ENCODE results near the gene MGAT3.
A peak's percentile ranks its signal among the peaks of the same experiment; 100 is the strongest.
"Not testable (repeated sequence)": the region's sequence is repeated elsewhere in the genome, so short reads cannot be mapped to it uniquely, and the experiment has no call there.

The MGAT3 gene

DNA sequence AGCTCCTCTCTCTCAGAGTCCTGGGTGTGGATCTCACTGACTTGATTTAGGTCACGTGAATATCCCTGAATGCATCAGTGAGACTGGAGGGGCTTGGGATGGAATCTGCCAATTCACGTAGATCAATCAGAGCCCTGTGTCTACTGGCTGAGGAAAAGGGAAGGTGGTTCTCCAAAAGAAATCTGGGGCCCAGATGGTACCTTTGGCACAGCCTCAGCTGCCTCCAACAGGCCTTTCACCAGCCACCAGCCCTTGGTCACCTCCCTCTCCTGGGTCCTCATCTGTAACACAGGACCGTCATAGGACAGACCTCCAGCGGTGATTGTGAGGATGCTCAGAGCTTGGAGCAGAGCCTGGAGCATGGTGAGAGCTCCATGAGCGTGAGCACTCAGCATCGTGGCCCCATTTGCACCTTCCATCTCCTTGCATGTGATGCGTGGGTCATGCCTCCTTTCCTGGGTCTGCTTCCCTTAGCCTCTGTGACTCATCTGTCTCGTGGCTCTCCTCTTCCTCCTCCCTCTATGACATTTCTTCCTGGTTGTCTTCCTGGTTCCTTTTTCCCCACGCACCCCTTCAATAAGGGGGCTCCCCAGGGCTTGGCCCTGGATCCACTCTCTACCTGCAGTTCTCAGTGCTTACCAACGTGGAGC, 37.8 kb downstream of the MGAT3 start:
- no peak for DNase-seq

DNA sequence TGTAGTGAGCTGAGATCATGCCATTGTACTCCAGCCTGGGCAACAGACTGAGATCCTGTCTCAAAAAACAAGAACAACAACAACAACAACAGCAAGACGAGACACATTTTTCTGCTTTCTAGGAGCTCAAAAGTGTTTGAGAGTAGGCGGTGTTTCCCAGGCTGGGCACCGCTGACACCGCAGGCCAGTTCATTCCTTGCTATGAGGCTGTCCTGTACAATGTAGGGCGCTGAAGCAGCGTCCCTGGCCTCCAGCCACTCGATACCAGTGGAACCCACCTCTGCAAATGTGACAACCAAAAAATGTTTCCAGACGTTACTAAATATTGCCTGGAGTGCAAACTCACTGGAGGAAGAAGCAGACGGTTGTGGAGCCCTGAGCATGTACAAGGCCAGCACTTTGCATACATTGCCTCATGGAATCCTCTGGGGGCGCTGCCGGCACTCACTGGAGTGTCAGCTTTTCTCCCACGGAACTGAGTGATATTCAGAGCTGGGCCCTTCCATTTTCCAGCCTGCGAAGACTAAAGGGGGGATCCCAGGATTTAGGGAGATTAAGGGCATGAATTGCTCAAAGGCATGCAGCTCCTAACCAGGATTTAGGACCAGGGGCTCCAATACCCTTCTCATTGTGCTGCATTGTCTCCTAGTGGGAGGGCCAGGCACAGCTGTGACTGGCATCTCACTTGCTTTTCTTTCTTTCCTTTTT, 39.5 kb downstream of the MGAT3 start:
- peak; percentile 61 to 87 for DNase-seq

DNA sequence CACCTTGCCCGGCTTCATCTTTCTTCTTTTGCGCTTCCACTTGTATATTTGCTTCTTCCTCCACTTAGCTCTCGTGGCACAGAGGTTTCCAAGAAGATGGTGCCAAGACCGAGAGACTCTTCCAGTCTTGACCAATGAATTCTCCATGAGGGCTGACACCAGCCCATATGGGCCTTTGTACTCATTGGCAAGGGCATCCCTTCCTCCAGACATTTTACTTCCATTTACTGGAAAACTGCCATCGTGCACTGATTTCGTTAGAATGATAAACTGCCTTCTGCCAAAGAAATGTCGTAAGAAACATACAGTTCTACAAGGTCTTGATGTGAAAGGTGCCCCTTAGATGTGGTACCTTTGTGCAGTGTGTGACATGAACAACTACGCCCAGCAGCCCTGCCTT, 40.6 kb downstream of the MGAT3 start:
- DNase-seq = no peak

DNA sequence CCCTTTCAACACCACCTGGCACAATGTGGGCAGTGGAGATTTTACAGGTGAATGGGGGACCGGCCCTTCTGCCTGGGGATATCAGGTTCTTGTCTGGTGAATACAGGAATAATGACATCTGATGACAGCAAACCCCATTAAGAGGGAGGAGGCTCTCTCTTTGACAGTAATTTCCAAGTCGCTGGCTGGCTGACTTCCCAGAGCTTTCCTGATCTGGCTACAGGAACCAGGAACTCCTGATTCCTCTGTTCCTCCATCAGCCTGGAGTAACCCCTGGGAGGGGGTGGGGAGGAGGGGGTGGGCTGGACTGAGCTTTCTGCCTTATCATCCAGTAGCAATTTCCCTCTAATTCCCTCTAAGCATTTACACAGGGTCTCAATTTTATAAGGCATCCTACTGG, 41.6 kb downstream of the MGAT3 start:
- no peak for DNase-seq

DNA sequence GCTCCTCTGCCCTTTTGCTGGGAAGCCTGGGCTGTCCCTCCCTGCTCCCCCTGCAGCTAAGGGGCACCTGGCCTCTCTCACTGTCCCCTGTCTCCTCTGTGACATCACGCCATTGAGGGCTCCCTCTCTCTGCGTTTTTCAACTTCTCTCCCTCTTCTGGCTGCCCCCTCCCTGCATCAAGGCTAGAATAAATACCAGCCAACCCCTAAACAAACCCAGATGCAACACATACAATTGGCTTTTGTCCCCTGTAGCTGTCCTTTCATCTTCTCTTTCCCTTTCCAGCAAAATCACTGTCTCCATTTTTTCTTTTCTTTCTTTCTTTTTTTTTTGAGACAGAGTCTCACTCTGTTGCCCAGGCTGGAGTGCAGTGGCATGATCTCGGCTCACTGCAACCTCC, 42.0 kb downstream of the MGAT3 start:
- peak in 1 of 2 experiments; percentile 21 for DNase-seq

DNA sequence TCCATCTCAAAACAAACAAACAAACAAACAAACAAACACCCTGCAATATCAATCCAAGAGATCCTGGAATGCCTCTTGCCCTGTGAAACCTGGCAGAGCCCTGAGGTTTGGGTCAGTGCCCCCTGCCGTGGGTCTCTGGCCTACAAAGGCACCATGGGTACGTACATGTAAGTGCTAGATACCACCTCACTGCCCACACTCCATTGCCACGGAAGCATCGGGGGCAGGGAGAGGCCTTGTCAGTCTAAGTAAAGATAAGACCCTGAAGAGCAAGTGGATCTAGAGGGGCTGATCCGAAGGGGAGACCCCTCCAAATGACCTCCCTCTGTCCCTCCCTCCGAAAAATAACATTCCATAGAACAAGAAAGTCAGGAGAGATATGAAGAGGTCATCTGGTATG, 43.3 kb downstream of the MGAT3 start:
- DNase-seq = no peak

DNA sequence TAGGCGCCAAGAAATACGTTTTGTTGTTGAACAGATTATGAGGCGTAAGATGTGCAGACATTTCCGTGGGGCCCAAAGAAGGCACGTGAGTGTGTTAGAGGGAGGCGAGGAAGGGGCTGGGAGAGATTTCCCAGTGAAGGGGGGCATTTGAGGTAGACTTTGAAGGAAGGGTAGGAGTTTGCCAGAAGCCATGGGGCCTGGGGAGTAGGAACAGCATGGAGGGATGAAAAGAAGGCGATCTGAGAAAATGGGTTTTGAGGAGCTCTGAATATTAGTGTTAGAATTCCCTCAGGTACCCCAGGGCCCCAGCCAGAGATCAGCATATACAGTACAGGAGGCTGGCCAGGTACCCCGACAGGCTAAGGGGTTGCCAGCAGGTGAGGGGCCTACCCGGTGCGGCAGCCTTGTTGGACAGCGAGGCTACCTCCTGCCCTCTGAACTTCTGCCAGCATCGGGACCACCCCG, 44.9 kb downstream of the MGAT3 start:
- no peak for DNase-seq

DNA sequence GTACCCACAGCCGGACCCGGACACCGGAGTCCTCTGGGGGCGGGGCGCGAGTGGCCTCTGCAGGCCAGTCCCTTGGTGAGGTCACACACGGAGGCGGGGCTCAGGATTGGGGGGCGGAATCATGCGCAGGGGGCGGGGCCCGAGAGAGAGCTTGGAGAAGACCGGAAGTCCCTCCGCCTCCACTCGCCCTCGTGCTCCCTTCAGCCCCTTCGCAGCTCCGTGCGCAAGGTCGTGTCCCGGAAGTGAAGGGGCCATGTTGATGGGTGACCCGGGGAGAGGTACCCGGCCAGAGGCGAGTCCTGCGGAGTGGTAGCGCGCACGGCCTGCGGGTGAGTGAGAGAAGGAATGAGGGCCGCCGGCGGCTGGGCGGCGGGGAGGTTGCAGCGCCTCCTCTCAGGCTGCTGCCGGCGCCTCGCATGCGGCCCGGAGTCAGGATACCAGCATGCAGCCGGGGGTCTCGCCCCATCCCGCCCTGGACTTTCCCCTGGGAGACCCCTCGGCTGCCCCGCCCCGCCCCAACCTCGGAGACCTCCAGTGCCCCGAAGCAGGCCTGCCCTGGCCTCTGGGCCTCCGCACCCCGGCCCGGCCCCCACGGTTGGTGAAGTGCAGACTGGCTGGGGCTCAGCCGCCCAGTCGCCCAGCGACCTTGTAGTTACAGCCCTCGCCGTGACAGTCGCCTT, 45.4 kb downstream of the MGAT3 start, which contains the start of gene MIEF1:
Gene MIEF1 (plus strand): TSS at position 182 of the 680 bp plus-strand sequence. CDS start 9,005 bp downstream, outside the sequence.
- DNase-seq = peak; percentile 94 to 96

DNA sequence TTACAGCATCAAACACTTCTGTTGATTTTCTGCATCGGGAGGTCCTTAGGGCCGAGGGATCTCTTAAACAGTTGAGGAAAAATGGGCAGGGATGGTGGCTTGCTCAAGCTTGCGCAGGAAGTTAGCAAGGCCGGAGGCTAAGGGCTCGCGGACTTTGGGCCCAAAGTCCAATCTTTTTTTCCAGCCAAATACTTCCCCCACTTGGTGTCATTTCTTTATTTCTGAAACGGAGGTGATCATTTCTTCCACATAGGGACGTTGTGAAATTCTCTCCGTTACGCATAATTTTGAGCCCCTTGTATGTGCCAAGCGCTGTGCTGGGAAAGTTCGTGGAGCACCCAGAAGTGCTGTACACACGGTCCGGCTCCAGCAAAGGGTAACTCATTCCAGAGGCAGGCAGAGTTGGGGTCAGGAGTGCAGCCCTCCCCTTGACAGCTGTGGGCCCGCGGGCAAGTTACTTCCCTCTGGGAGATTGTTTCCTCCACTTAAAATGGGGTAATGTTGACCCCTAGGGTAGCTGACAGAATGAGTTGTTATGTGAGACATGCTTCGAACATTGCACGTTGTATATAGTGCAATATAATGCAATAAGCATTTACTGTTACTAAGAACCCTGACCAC, 46.1 kb downstream of the MGAT3 start:
- no peak for DNase-seq

DNA sequence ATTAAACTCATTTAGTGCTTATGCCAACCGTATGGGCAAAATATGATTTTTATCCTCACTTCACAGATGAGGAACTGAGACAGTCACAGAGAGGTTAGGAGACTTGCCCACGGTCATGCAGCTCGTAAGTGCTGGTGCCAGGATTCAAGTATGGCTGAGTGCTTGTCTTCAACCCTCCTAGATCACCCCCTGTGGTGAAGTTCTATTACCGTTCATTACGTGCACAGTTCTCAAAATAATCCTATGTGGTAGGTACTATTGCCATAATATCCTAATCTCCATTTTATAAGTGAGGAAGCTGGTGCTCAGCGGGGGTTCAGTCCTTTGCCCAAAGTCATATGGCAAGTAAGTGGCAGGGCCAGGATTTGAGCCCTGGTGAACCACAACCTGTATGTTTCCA, 46.8 kb downstream of the MGAT3 start:
- no peak for DNase-seq

DNA sequence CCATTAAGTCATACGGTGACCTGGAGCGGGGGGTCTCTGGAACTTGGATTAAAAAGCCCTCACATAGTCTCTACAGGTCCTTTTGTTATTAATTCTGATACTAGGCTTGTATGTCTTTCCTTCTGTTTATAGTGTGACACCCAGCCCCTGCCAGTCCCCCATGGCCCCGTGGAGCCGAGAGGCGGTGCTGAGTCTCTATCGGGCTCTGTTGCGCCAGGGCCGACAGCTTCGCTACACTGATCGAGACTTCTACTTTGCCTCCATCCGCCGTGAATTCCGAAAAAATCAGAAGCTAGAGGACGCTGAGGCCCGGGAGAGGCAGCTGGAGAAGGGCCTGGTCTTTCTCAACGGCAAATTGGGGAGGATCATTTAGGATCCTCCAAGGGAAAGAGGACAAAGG, 47.3 kb downstream of the MGAT3 start:
- no peak for DNase-seq

DNA sequence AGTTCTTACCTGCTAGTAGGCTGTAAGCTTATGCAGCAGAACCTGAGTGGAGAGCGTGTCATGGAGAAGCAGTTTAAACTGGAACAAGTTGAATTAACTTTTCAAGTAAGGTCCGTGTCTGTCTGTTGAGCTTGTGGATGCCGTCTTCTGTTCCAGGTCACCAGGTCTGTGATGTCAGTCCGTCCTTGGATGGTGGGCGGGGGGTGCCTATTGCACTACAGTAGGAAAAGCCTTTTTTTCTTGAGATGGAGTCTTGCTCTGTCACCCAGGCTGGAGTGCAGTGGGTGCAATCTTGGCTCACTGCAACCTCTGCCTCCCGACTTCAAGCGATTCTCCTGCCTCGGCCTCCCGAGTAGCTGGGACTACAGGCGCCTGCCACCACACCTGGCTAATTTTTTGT, 50.2 kb downstream of the MGAT3 start:
- DNase-seq = not testable (repeated sequence)

DNA sequence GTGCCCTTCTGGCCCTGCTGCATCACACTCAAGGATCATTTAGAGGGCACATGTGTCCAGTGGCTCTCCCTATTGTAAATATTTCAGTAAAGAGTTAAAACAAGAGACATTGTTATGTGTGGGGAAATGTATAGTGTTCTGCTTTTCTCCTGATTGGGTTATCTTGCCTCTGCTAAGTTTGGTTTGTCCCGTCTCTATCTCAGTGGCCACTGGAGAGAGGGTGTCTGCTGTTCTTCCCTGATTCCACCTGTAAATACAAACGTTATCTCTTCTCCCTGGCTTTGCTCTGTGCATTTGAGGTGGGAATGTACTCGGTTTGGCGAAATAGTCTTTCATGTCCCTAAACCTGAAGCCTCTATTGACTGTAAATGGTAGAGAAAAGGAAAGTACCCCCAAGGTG, 51.6 kb downstream of the MGAT3 start:
- DNase-seq = no peak

DNA sequence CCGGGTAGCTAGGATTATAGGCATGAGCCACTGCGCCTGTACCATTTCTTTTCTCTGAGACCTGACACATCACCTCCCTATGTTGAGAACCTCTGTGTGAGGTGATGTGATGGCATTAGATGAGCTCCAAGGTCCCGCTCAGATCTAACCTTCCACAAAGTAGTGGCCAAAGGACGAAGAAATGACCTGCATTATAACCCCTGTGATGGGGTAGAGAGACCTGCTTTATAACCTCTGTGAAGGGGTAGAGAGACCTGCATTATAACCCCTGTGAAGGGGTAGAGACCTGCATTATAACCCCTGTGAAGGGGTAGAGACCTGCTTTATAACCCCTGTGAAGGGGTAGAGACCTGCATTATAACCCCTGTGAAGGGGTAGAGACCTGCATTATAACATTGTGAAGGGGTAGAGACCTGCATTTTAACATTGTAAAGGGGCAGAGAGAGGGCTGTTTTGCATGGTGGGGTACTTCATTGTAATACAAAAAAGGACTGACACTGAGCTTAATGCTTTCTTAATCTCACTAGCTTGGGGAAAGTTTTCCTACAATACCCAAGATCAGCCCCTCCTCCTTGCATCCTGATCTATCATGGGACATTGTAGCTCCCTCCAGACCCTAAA, 53.8 kb downstream of the MGAT3 start:
- DNase-seq = no peak

DNA sequence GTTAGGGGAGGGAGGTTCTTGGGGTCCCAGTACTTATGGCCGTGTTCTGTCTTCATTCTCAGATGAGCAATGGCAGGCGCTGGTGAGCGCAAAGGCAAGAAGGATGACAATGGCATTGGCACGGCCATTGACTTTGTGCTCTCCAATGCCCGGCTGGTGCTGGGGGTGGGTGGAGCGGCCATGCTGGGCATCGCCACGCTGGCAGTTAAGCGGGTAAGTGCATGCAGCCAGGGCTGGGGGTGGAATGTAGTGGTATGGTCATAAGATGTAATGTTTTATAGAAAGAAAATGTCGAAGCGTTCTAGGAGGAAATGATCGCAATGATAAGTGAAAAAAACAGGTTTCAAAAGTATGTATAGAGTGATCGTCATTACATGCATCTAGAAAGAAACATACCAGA, 54.4 kb downstream of the MGAT3 start:
- no peak for DNase-seq

DNA sequence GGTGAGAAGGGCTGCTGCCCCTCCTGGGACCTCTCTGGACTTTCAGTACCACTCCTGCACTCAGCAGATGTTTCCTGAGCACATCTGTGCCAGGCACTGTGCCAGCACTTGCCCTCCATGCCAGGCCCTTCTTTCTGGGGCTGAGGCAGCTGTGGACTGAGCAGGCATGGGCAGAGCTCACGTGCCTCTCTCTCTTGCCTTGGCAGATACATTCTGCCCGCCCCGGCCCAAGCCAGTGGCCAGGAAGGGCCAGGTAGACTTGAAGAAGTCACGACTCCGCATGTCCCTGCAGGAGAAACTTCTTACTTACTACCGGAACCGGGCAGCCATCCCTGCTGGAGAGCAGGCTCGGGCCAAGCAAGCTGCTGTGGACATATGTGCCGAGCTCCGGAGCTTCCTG, 55.2 kb downstream of the MGAT3 start:
- DNase-seq = no peak

DNA sequence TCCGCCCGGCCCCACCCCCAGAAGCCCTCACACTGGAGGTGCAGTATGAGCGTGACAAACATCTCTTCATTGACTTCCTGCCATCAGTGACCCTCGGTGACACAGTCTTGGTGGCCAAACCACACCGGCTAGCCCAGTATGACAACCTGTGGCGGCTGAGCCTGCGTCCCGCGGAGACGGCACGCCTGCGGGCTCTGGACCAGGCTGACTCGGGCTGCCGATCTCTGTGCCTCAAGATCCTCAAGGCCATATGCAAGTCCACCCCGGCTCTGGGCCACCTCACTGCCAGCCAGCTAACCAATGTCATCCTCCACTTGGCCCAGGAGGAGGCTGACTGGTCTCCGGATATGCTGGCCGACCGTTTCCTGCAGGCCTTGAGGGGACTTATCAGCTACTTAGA, 57.0 kb downstream of the MGAT3 start:
- DNase-seq = no peak

DNA sequence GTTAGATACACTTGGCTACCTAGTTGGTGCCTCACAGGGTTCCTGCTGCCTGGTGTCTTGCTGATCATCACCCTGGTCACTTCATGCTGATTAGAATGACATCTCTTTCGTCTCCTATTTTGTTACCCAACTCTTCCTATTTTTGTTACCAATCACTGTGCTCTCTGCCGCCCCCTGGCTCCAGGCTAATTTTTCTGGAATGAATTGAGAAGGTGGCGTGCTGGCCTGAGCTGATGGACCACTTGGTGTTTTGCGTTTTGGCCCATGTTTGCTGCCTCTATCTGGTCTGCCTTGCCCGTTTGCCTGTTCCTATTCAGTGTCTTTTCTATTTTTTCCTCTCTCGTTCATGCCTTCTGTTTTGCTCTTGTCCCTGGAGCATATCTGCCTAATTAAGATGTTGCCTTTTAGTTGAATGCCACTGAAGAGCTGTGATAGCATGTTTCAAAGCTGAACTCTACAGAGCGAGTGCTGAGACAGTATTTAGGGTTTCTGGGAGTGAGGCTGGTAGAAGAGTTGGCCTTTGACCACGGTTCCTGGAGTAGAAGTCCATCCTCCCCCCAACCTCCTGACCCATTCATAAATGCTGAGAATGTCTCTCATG, 57.7 kb downstream of the MGAT3 start:
- peak in 1 of 2 experiments; percentile 36 for DNase-seq

DNA sequence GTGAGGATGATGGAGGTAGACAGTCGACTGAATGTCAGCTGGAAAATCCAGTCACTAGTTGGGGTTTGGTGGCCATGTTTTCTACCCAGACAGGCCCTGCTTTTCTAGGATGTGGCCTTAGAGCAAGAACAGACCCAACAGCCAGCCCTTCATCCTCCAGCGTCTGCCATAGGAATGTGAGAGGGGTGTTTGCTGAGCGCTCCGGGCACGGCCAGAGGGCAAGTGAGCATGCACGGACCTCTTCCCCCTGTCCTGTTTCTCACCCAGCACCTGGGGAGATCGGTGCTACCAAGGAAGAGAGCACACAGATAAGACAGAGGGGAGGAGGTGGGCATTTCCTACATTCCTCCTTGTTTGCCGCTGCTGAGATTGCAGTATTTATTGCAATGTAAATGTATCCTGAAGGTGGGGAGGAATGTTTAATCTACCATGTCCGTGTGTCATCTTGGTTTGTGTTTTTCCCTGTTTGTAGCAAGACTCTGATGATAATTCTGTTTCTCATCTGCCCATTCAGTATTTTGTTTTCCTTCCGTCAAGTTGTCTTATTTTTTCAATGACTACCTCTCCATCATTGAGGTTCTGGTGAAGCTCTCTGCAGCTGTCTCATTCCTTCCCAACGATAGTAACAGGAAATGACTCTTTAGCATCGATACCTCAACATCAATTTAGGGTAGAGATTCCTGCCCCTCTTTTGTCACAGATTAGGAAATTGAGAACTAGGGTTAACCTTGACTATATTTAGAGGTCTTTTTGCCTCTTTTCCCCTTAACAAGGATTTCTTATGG, 58.6 kb downstream of the MGAT3 start:
- no peak for DNase-seq

DNA sequence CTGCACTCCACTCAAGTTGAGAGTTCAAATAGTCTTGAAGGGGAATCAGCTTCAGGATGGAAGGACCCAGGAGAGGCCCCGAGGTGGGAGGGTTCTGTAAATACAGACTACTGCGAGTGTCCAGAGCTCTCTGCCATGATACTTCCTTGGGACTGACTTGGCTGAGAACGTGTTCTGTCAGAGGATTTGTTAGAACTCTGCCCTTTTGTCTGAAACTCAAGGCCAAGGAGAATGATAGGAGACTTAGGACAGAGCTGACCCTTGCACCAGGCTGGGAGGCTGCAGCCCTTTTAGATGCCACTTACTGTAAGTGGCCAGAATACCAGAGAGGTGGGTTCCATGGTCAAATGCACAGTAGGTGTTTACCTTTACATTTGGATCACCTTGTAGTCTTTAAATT, 60.7 kb downstream of the MGAT3 start:
- DNase-seq = no peak

DNA sequence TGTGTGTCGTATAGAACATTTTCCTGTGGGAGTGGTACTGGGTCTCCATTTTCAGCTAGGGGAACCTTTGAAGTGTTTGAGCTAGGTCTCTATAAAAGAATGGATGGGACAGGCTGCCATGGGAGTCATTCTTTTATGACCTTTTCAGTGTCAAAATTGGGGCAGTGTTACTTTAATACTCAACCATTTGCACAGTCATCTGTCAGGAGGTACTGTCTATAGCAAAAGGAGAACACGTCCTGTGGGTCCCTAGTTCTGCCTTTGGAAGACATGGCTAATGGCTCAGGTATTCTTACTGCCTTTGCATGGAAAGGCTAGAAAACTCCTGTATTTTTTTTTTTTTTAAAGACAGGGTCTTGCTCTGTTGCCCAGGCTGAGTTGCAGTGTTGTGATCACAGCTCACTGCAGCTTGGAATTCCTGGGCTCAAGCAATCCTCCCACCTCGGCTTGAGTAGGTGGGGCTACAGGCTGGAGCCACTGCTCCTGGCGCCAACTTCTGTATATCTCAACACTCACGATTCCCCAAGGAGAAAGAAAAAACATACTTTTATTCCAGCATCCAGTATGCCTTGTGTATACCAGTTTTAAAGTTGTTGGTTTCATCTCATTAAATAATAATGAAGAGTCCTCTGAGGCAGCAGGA, 61.5 kb downstream of the MGAT3 start:
- DNase-seq = no peak

Data from SHP77 (cell line).